ENCODE measurements around the gene KCTD16. TPM values are rescaled to one million over a fixed set of nuclear protein-coding genes. Genes with fewer than 3 reads are reported as not detected.

Gene KCTD16
- polyA plus RNA-seq, 1 of the 3 experiments (the other 2 are of a cell fraction): 0.03 TPM

DNA sequence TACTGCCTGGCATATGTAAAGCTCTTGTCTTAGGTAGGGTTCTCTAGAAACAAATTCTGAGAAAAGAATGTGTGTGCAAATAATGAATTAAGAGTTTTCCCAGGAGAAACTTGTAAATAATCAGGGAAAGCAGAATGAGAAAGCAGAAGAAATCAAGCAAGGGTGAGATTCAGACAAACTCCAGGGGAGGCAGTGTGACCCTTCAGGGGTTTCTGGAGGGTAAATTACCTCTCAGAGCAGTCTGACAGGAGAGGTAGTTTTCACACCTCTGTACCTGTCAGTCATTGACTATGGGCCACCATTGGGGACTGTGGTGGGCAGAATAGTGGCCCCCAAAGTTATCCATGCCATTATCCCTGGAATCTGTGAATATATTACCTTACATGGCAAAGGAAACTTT is 124.6 kb downstream of the KCTD16 start:
- ChIA-PET POLR2A (no interaction called here), CTCF (interaction anchor here (2.6 kb wide), 1 partner anchor 14 kb away, joined by 7 read pairs; no protein-coding TSS in a partner anchor)
- H2AFZ ChIP-seq (ENCODE audit: low read depth): no peak overlapping the region
- H3K79me2 ChIP-seq (ENCODE audit: insufficient read depth): no peaks in the 10 kb centered on the region
- H3K9ac ChIP-seq: no peak overlapping the region
- no peak overlapping the region for H3K4me3 ChIP-seq (ENCODE audit: low read depth in 2 of 2, low read length in 1 of 2)
- no peak for DNase-seq
- TF ChIP-seq SIN3A (IDR thresholded peaks at IDR 0.05; ENCODE audit: borderline replicate concordance, low read depth, low read length): no peak
- no peaks in the 10 kb centered on the region for H3K36me3 ChIP-seq (replicated peaks in 1 of 2; ENCODE audit: control insufficient read depth in 1 of 2, insufficient read depth in 2 of 2, low read length in 1 of 2)
- no peaks in the 10 kb centered on the region for H3F3A ChIP-seq (replicated peaks; ENCODE audit: insufficient read depth)
- no peaks in the 10 kb centered on the region for H4K20me1 ChIP-seq (ENCODE audit: insufficient read depth)
- H3K27me3 ChIP-seq (ENCODE audit: insufficient read depth): no peaks in the 10 kb centered on the region
- no peaks in the 10 kb centered on the region for H3K9me2 ChIP-seq
- H3K4me1 ChIP-seq (ENCODE audit: control insufficient read depth in 1 of 2, insufficient read depth in 2 of 2, low read depth in 1 of 2, low read length in 1 of 2): no peaks in the 10 kb centered on the region
- H3K4me2 ChIP-seq: no peak overlapping the region
- H3K27ac ChIP-seq (ENCODE audit: low read depth in 2 of 2, low read length in 1 of 2): no peak overlapping the region
- H3K9me3 ChIP-seq: no peaks in the 10 kb centered on the region

DNA sequence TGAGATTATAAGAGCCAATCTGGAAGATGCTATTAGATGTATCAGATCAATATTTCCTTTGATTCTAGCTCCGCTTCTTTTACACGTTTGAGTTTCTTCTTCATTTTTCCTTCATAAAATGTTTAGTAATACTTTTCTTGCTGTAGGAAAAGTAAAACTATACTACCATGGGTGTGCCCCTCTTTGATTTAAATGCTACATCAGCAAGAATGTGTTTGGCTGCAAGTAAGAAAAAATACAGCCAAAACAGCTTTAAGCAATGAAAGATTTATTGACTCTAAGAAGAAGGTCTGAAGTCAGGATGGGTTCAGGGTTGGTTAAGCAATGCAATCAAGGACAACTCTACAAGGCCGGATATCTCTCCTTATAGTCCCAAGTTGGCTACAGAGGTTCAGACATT is 126.4 kb downstream of the KCTD16 start:
- no peaks in the 10 kb centered on the region for H3K36me3 ChIP-seq (replicated peaks in 1 of 2; ENCODE audit: control insufficient read depth in 1 of 2, insufficient read depth in 2 of 2, low read length in 1 of 2)
- H3K9me3 ChIP-seq: no peaks in the 10 kb centered on the region
- ChIA-PET CTCF (interaction anchor here (1.5 to 2.6 kb wide), 2 partner anchors 11 to 12 kb away, joined by 3 to 7 read pairs; no protein-coding TSS in a partner anchor), POLR2A (no interaction called here)
- no peak overlapping the region for H3K4me2 ChIP-seq
- no peak for DNase-seq
- no peaks in the 10 kb centered on the region for H3K4me1 ChIP-seq (ENCODE audit: control insufficient read depth in 1 of 2, insufficient read depth in 2 of 2, low read depth in 1 of 2, low read length in 1 of 2)
- TF ChIP-seq YY1 (IDR thresholded peaks at IDR 0.05; ENCODE audit: low read depth) (no peak), TCF12 (IDR thresholded peaks at IDR 0.05) (no peak), POLR2AphosphoS5 (IDR thresholded peaks at IDR 0.05; ENCODE audit: low read depth, low read length) (no peak), MEF2A (IDR thresholded peaks at IDR 0.05; ENCODE audit: borderline replicate concordance, low read depth) (no peak), MXI1 (IDR thresholded peaks at IDR 0.05; ENCODE audit: low read depth, low read length) (no peak), NFIC (IDR thresholded peaks at IDR 0.05; ENCODE audit: borderline replicate concordance) (no peak), RAD21 (IDR thresholded peaks at IDR 0.05; ENCODE audit: low read length) (no peak), RXRA (IDR thresholded peaks at IDR 0.05; ENCODE audit: borderline replicate concordance, low read depth) (no peak), TAF1 (IDR thresholded peaks at IDR 0.05; ENCODE audit: borderline replicate concordance, low read depth, low read length) (no peak), RCOR1 (IDR thresholded peaks at IDR 0.05; ENCODE audit: low read length) (no peak)
- TF ChIP-seq, protein P1, sequence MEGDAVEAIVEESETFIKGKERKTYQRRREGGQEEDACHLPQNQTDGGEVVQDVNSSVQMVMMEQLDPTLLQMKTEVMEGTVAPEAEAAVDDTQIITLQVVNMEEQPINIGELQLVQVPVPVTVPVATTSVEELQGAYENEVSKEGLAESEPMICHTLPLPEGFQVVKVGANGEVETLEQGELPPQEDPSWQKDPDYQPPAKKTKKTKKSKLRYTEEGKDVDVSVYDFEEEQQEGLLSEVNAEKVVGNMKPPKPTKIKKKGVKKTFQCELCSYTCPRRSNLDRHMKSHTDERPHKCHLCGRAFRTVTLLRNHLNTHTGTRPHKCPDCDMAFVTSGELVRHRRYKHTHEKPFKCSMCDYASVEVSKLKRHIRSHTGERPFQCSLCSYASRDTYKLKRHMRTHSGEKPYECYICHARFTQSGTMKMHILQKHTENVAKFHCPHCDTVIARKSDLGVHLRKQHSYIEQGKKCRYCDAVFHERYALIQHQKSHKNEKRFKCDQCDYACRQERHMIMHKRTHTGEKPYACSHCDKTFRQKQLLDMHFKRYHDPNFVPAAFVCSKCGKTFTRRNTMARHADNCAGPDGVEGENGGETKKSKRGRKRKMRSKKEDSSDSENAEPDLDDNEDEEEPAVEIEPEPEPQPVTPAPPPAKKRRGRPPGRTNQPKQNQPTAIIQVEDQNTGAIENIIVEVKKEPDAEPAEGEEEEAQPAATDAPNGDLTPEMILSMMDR (IDR thresholded peaks at IDR 0.05): no peak
- TF ChIP-seq, protein P2, sequence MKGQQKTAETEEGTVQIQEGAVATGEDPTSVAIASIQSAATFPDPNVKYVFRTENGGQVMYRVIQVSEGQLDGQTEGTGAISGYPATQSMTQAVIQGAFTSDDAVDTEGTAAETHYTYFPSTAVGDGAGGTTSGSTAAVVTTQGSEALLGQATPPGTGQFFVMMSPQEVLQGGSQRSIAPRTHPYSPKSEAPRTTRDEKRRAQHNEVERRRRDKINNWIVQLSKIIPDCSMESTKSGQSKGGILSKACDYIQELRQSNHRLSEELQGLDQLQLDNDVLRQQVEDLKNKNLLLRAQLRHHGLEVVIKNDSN (IDR thresholded peaks at IDR 0.05; ENCODE audit: borderline replicate concordance, low read depth): no peak
- TF ChIP-seq, protein P3, sequence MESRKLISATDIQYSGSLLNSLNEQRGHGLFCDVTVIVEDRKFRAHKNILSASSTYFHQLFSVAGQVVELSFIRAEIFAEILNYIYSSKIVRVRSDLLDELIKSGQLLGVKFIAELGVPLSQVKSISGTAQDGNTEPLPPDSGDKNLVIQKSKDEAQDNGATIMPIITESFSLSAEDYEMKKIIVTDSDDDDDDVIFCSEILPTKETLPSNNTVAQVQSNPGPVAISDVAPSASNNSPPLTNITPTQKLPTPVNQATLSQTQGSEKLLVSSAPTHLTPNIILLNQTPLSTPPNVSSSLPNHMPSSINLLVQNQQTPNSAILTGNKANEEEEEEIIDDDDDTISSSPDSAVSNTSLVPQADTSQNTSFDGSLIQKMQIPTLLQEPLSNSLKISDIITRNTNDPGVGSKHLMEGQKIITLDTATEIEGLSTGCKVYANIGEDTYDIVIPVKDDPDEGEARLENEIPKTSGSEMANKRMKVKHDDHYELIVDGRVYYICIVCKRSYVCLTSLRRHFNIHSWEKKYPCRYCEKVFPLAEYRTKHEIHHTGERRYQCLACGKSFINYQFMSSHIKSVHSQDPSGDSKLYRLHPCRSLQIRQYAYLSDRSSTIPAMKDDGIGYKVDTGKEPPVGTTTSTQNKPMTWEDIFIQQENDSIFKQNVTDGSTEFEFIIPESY (IDR thresholded peaks at IDR 0.05; ENCODE audit: borderline replicate concordance, low read depth): no peak
- H3K9me2 ChIP-seq: no peaks in the 10 kb centered on the region
- H3K27ac ChIP-seq (ENCODE audit: low read depth in 2 of 2, low read length in 1 of 2): no peak overlapping the region
- H2AFZ ChIP-seq (ENCODE audit: low read depth): no peak overlapping the region
- H4K20me1 ChIP-seq (ENCODE audit: insufficient read depth): no peaks in the 10 kb centered on the region
- 76% methylated on average over 3 of the region's 3 CpGs for WGBS (ENCODE audit: low lambda C conversion rate)
- H3K79me2 ChIP-seq (ENCODE audit: insufficient read depth): no peaks in the 10 kb centered on the region
- H3K9ac ChIP-seq: no peak overlapping the region
- H3K27me3 ChIP-seq (ENCODE audit: insufficient read depth): no peaks in the 10 kb centered on the region
- no peaks in the 10 kb centered on the region for H3F3A ChIP-seq (replicated peaks; ENCODE audit: insufficient read depth)
- no peak overlapping the region for H3K4me3 ChIP-seq (ENCODE audit: low read depth in 2 of 2, low read length in 1 of 2)

All from SK-N-SH (cell line).